Endothelial cell of umbilical vein (primary cell): ENCODE results near the gene CSNK1G2. TPM values are rescaled to one million over a fixed set of nuclear protein-coding genes. Genes with fewer than 3 reads are reported as not detected.

Source experiments
- BruUV-seq: library from RNA; stranded (reverse); fragments of 400-500 nt; replicated peaks from 2 replicates; lab custom pipeline; 2021; lab: Mats Ljungman, UMichigan
- CTCF ChIA-PET: fragments of 300-600, 350-600 bp; sonication (Branson Sonifier 250); formaldehyde crosslinking; loops from one replicate; lab custom pipeline; 2021; ENCODE audit warnings: antibody characterized with exemption, inconsistent platforms; lab: Charles Lee
- POLR2A ChIA-PET: fragments of 300-600, 350-600 bp; sonication (Branson Sonifier 250); formaldehyde crosslinking; loops from one replicate; lab custom pipeline; 2021; ENCODE audit warnings: antibody characterized with exemption, inconsistent platforms; lab: Charles Lee
- DNase-seq: peaks from one replicate; pipeline ENCODE4 v3.0.0-alpha.2; 2011; ENCODE audit warnings: low read depth, low spot score
- FAIRE-seq: peaks from 2 replicates; lab custom pipeline; 2011; peaks lifted over from hg19 to GRCh38; lab: Jason Lieb, UNC
- H2AFZ ChIP-seq: 2 replicates; pipeline ENCODE4 v1.6.0; 2012; ENCODE audit warnings: low read depth, low read length, control low read depth, inconsistent platforms
- H3K27ac ChIP-seq: 2 replicates; pipeline ENCODE4 v1.5.1; 2011; ENCODE audit warnings: low read depth, mild to moderate bottlenecking, control low read depth, low read length, moderate library complexity; ENCODE audit not compliant: insufficient read depth
- H3K27me3 ChIP-seq, 2 experiments: 2 replicates each; pipeline versions ENCODE4 v1.6.0 to v1.6.1; 2011; ENCODE audit warnings: low read length in 2 of 2, mixed read lengths in 1 of 2; ENCODE audit not compliant: control insufficient read depth in 2 of 2, insufficient read depth in 2 of 2
- H3K36me3 ChIP-seq, 2 experiments: 2 replicates in 1 of 2; 3 replicates in 1 of 2; pipeline ENCODE4 v1.5.1; 2011; ENCODE audit warnings: low read length in 2 of 2, mild to moderate bottlenecking in 1 of 2, moderate library complexity in 1 of 2; ENCODE audit not compliant: control insufficient read depth in 2 of 2, insufficient read depth in 2 of 2; ENCODE audit errors: extremely low read depth in 1 of 2
- H3K4me1 ChIP-seq: 3 replicates; pipeline ENCODE4 v1.5.1; 2011; ENCODE audit warnings: mild to moderate bottlenecking, low read length; ENCODE audit not compliant: control insufficient read depth, insufficient read depth; ENCODE audit errors: extremely low read depth
- H3K4me2 ChIP-seq: 2 replicates; pipeline ENCODE4 v1.6.1; 2011; ENCODE audit warnings: low read length, control low read depth, mixed read lengths; ENCODE audit not compliant: insufficient read depth
- H3K4me3 ChIP-seq, 3 experiments: fragments of 200-600 bp in 1 of 3; sonication (generic), shearing (Covaris generic) in 1 of 3; replicated peaks in 1 of 3; 2 replicates each; pipeline ENCODE4 v1.5.1; 2011 to 2016; ENCODE audit warnings: control low read depth in 3 of 3, low read length in 3 of 3, mild to moderate bottlenecking in 2 of 3, inconsistent platforms in 1 of 3, low read depth in 1 of 3, moderate library complexity in 1 of 3; ENCODE audit not compliant: insufficient read depth in 1 of 3
- H3K79me2 ChIP-seq: 2 replicates; pipeline ENCODE4 v1.6.0; 2012; ENCODE audit warnings: low read length, inconsistent platforms; ENCODE audit not compliant: control insufficient read depth, insufficient read depth
- H3K9ac ChIP-seq: replicated peaks from 2 replicates; pipeline ENCODE3; 2011; ENCODE audit warnings: low read length, control low read depth; ENCODE audit not compliant: insufficient read depth; ENCODE audit errors: extremely low read depth
- H3K9me1 ChIP-seq: replicated peaks from 3 replicates; pipeline ENCODE4 v1.6.0; 2011; ENCODE audit warnings: mild to moderate bottlenecking, low read length; ENCODE audit not compliant: control insufficient read depth, insufficient read depth; ENCODE audit errors: extremely low read depth
- H3K9me3 ChIP-seq: replicated peaks from 2 replicates; pipeline ENCODE4 v1.5.1; 2012; ENCODE audit warnings: low read length, inconsistent platforms; ENCODE audit not compliant: control insufficient read depth, insufficient read depth
- H4K20me1 ChIP-seq: replicated peaks from 2 replicates; pipeline ENCODE3; 2011; ENCODE audit warnings: mild to moderate bottlenecking, low read length; ENCODE audit not compliant: control insufficient read depth, insufficient read depth; ENCODE audit errors: extremely low read depth
- CTCF ChIP-seq, 2 donors: IDR thresholded peaks; 1 replicate in 1 of 2; 2 replicates in 1 of 2; pipeline ENCODE4 v1.5.1; 2011; ENCODE audit warnings: low read length in 2 of 2, mild to moderate bottlenecking in 2 of 2, moderate library complexity in 2 of 2, control low read depth in 1 of 2, inconsistent platforms in 1 of 2, low read depth in 1 of 2; ENCODE audit not compliant: insufficient read depth in 1 of 2; ENCODE audit errors: extremely low read depth in 1 of 2
- EZH2 ChIP-seq: IDR thresholded peaks from 2 replicates; pipeline ENCODE4 v1.6.1; 2012; ENCODE audit warnings: borderline replicate concordance, low read depth, mild to moderate bottlenecking, moderate library complexity, low read length, inconsistent platforms; ENCODE audit not compliant: severe bottlenecking
- FOS ChIP-seq: IDR thresholded peaks from 2 replicates; pipeline ENCODE4 v1.6.1; 2011; ENCODE audit warnings: mild to moderate bottlenecking, low read length, moderate library complexity, borderline replicate concordance; ENCODE audit not compliant: insufficient read depth
- GATA2 ChIP-seq: IDR thresholded peaks from 2 replicates; pipeline ENCODE4 v1.7.0; 2011; ENCODE audit warnings: low read depth, mild to moderate bottlenecking, moderate library complexity, mixed read lengths, low read length; ENCODE audit not compliant: insufficient read length, insufficient read depth
- JUN ChIP-seq: IDR thresholded peaks from 2 replicates; pipeline ENCODE4 v1.6.1; 2011; ENCODE audit warnings: borderline replicate concordance, low read depth; ENCODE audit not compliant: insufficient read length, insufficient read depth
- MAX ChIP-seq: IDR thresholded peaks from 2 replicates; pipeline ENCODE4 v1.6.1; 2011; ENCODE audit not compliant: insufficient read depth, insufficient read length
- MYC ChIP-seq: IDR thresholded peaks from one replicate; pipeline ENCODE4 v1.6.1; 2011; ENCODE audit warnings: mild to moderate bottlenecking, low read depth, low read length
- POLR2A ChIP-seq: IDR thresholded peaks from 2 replicates; pipeline ENCODE4 v1.6.1; 2012; ENCODE audit warnings: low read depth, mild to moderate bottlenecking, control low read depth, low read length
- POLR2AphosphoS5 ChIP-seq: IDR thresholded peaks from 2 replicates; pipeline ENCODE4 v1.6.1; 2012; ENCODE audit warnings: low read depth, mild to moderate bottlenecking, control low read depth, low read length, moderate library complexity; ENCODE audit not compliant: insufficient read depth
- dilution Hi-C: fragments of 300-500 bp; cut with MboI; formaldehyde crosslinking; loops from one replicate; pipeline ENCODE4 v1.15.0; 2019; ENCODE audit warnings: low sequenced_read_pairs; ENCODE audit not compliant: extremely low pct_ligation_motif_present
- intact Hi-C: fragments of 100-400 bp; cut with micrococcal nuclease; formaldehyde crosslinking; loops from one replicate; pipeline ENCODE4 v1.10.0; 2022
- polyA plus RNA-seq, 4 experiments: library from polyadenylated mRNA; depleted of rRNA in 3 of 4; stranded (reverse) in 3 of 4; unstranded in 1 of 4; fragments of >200 nt; gene quantifications; 2 replicates each; pipeline versions ENCODE4 v1.2.1 to v1.2.3, GENCODE V29; 2011 to 2012; ENCODE audit warnings: missing spikeins in 1 of 4
- total RNA-seq: library from RNA; stranded (reverse); gene quantifications from 2 replicates; pipeline ENCODE4 v1.2.3, GENCODE V29; 2021

CSNK1G2 gene
- total and polyA plus RNA-seq, 2 donors (not counting 3 experiments of a cell fraction or from before 2014, with no cell fraction given): 96.6 to 110 TPM

- dilution Hi-C loops (no loop called here), intact Hi-C loops (no loop called here)
- H3K9me1 ChIP-seq: no peaks in the 10 kb centered on the region
- peaks cover 0 to 17% of the 10 kb centered on the region in 2 experiments for H3K36me3 ChIP-seq
- FAIRE-seq (no peak), DNase-seq (no peak)
- peaks cover 12% of the 10 kb centered on the region for H3K79me2 ChIP-seq
- ChIA-PET POLR2A (no interaction called here), CTCF (no interaction called here)
- TF ChIP-seq EZH2 (no peak), MAX (no peak), JUN (no peak), GATA2 (no peak), FOS (no peak), POLR2AphosphoS5 (no peak), CTCF (IDR thresholded peaks at IDR 0.05; ENCODE audit: extremely low read depth in 1 of 2, insufficient read depth in 1 of 2, low read depth in 1 of 2, low read length in 2 of 2) (no peak), MYC (no peak), POLR2A (no peak)
- H3K4me2 ChIP-seq: no peak overlapping the region
- no peak overlapping the region for H3K4me3 ChIP-seq
- no peak overlapping the region for H2AFZ ChIP-seq
- H3K9me3 ChIP-seq: no peaks in the 10 kb centered on the region
- no peaks in the 10 kb centered on the region for H3K4me1 ChIP-seq
- H4K20me1 ChIP-seq: no peaks in the 10 kb centered on the region
- no peak overlapping the region for H3K9ac ChIP-seq
- H3K27me3 ChIP-seq: no peaks in the 10 kb centered on the region
- BruUV-seq: no TSS peak
- no peak overlapping the region for H3K27ac ChIP-seq
Measured at GRCh38 chr19:1967087-1967608, 26.2 kb downstream of the CSNK1G2 start.
